ENCODE results near the gene RASIP1.
"Not testable (repeated sequence)": the region's sequence is repeated elsewhere in the genome, so short reads cannot be mapped to it uniquely, and the experiment has no call there.

The RASIP1 gene

DNA sequence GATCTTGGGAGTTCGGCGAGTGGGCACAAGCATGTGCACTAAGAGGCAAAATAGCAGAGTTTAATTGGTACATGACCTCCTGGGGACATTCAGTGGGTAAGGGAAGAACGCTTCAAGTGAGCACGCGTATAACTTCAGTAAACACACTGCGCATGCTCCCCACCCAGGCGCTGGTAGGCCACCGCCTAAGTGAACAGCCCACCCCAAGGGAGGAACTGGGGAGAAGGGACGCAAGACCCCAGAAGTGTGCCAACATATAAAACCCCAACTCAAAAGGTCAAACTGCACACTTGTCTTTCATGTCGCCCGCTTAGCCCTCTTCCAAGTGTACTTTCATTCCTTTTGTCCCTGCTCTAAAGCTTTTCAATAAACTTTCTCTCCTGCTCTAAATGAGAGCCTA lies 57.1 kb downstream of the RASIP1 start:
- TF ChIP-seq SUZ12 (IDR thresholded peaks at IDR 0.05) (no peak), ARNT (IDR thresholded peaks at IDR 0.05) (no peak), BHLHE40 (IDR thresholded peaks at IDR 0.05; ENCODE audit: borderline replicate concordance) (no peak), HDGF (IDR thresholded peaks at IDR 0.05; ENCODE audit: borderline replicate concordance) (no peak), L3MBTL2 (conservative IDR thresholded peaks at IDR 0.05) (no peak), FOXK2 (IDR thresholded peaks at IDR 0.05) (no peak), CTBP1 (IDR thresholded peaks at IDR 0.05; ENCODE audit: borderline replicate concordance) (no peak), LEF1 (IDR thresholded peaks at IDR 0.05; ENCODE audit: borderline replicate concordance) (no peak), SP1 (IDR thresholded peaks at IDR 0.05) (no peak), NFRKB (IDR thresholded peaks at IDR 0.05) (no peak), TARDBP (IDR thresholded peaks at IDR 0.05) (no peak), ZNF384 (IDR thresholded peaks at IDR 0.05) (no peak)
- TF ChIP-seq, protein P1, sequence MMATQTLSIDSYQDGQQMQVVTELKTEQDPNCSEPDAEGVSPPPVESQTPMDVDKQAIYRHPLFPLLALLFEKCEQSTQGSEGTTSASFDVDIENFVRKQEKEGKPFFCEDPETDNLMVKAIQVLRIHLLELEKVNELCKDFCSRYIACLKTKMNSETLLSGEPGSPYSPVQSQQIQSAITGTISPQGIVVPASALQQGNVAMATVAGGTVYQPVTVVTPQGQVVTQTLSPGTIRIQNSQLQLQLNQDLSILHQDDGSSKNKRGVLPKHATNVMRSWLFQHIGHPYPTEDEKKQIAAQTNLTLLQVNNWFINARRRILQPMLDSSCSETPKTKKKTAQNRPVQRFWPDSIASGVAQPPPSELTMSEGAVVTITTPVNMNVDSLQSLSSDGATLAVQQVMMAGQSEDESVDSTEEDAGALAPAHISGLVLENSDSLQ (IDR thresholded peaks at IDR 0.05): no peak
- DNase-seq (ENCODE audit: extremely low spot score): no peak
- CTCF ChIA-PET: no interaction called here
- POLR2A ChIA-PET: interaction anchor here (0.6 kb wide), 1 partner anchor 266 kb away, joined by 3 read pairs; no protein-coding TSS in a partner anchor

DNA sequence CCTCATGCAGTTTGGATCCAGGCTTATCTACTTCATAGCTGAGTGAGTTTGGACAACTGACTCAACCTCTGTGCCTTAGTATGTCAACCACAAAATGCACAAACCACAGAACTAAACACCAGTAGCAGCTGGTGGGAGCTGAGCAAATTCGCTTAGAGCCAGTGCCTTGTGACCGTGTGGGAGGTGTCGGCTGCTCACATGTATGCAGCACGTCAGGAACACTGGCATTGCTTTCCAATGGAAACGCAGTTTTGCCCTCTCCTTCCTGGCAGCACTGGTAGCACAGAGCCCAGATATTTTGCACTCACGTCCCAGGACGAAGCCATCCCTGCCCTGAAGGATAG lies 59.3 kb downstream of the RASIP1 start:
- POLR2A ChIA-PET: no interaction called here

DNA sequence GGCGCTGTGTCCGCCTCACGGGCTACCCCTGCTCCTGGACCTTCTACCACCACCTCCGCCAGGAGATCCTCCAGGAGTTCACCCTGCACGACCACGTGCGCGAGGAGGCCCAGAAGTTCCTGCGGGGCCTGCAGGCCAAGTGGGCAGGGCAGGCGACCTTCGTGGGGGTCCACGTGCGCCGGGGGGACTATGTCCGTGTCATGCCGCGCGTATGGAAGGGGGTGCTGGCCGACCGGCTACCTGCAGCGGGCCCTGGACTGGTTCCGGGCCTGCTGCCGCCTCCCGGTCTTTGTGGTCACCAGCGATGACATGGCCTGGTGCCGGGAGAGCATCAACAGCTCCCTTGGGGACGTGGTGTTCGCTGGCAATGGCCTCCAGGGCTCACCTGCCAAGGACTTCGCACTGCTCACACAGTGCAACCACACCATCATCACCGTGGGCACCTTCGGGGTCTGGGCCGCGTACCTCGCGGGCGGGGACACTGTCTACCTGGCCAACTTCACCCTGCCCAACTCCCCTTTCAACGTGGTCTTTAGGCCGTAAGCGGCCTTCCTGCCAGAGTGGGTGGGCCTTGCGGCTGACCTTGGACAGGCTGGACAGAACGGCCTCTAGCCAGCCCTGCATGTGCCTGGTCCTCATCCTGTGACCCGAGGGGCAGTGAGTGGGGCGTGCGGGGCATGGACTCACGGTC lies 59.8 kb downstream of the RASIP1 start:
- POLR2A ChIA-PET: no interaction called here
- DNase-seq (ENCODE audit: extremely low spot score): no peak
- TF ChIP-seq NFRKB (IDR thresholded peaks at IDR 0.05) (no peak), L3MBTL2 (conservative IDR thresholded peaks at IDR 0.05) (no peak), TARDBP (IDR thresholded peaks at IDR 0.05) (no peak), FOXM1 (IDR thresholded peaks at IDR 0.05; ENCODE audit: borderline replicate concordance) (no peak), SP1 (IDR thresholded peaks at IDR 0.05) (no peak), ARNT (IDR thresholded peaks at IDR 0.05) (no peak), LEF1 (IDR thresholded peaks at IDR 0.05; ENCODE audit: borderline replicate concordance) (no peak)
- TF ChIP-seq, protein P1 (IDR thresholded peaks at IDR 0.05): no peak
- CTCF ChIA-PET: no interaction called here

More for the DNA sequence above, 59.3 kb downstream of the RASIP1 start:
- TF ChIP-seq FOXK2 (IDR thresholded peaks at IDR 0.05): no peak
- no peak for TF ChIP-seq ARNT (IDR thresholded peaks at IDR 0.05)
- no peak for TF ChIP-seq NFRKB (IDR thresholded peaks at IDR 0.05)
- TF ChIP-seq L3MBTL2 (conservative IDR thresholded peaks at IDR 0.05): no peak
- TF ChIP-seq SUZ12 (IDR thresholded peaks at IDR 0.05): no peak
- TF ChIP-seq LEF1 (IDR thresholded peaks at IDR 0.05; ENCODE audit: borderline replicate concordance): no peak
- no peak for DNase-seq (ENCODE audit: extremely low spot score)
- CTCF ChIA-PET: no interaction called here

DNA sequence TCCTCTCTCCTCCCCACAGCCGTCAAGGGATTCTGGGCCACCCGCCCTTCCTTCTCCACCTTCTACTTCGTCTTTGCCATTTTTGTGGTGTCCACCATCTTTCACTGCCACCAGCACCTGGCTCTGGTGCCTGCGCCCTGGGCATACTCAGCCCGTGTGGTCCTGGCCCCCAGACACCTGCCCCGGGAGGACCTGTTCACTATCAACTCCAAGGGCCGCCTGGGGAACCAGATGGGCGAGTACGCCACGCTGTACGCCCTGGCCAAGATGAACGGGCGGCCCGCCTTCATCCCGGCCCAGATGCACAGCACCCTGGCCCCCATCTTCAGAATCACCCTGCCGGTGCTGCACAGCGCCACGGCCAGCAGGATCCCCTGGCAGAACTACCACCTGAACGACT lies 60.4 kb downstream of the RASIP1 start:
- DNase-seq (ENCODE audit: extremely low spot score); POLR2A ChIA-PET; CTCF ChIA-PET: not testable (repeated sequence)

DNA sequence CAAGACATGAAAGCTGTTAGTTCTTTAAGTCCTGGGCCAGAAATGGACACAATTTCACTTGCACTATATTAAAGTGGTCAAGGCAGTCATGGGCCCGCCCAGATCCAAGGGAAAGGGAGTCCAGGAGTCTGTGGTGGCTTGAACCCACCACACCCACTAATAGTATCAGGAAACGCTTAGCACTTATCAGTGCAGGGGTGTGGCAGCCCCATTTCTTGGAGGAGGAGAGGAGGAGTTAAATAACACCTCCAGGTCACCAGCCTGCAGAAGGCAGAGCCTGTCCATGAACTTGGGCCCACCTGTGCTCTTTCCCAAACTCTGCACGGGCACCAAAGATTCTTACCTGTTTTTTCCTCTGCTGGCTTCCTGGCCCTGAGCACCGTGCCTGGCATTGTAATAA lies 62.2 kb downstream of the RASIP1 start:
- no peak for DNase-seq (ENCODE audit: extremely low spot score)
- CTCF ChIA-PET: interaction anchor here (0.8 kb wide), 1 partner anchor 33 kb away, joined by 3 read pairs; no protein-coding TSS in a partner anchor
- POLR2A ChIA-PET: interaction anchor here (1.4 kb wide), 1 partner anchor 33 kb away, joined by 3 read pairs; the partner anchor contains the start of gene CA11
- TF ChIP-seq BHLHE40 (IDR thresholded peaks at IDR 0.05; ENCODE audit: borderline replicate concordance): no peak
- TF ChIP-seq FOXA1 (IDR thresholded peaks at IDR 0.05): no peak
- no peak for TF ChIP-seq SP1 (IDR thresholded peaks at IDR 0.05)
- TF ChIP-seq, protein P1 (IDR thresholded peaks at IDR 0.05): no peak
- no peak for TF ChIP-seq L3MBTL2 (conservative IDR thresholded peaks at IDR 0.05)
- TF ChIP-seq NFRKB (IDR thresholded peaks at IDR 0.05): no peak
- TF ChIP-seq FOXK2 (IDR thresholded peaks at IDR 0.05): no peak
- TF ChIP-seq FOXM1 (IDR thresholded peaks at IDR 0.05; ENCODE audit: borderline replicate concordance): no peak
- TF ChIP-seq TARDBP (IDR thresholded peaks at IDR 0.05): no peak
- no peak for TF ChIP-seq ELF4 (IDR thresholded peaks at IDR 0.05)
- TF ChIP-seq HDGF (IDR thresholded peaks at IDR 0.05; ENCODE audit: borderline replicate concordance): no peak
- TF ChIP-seq CTBP1 (IDR thresholded peaks at IDR 0.05; ENCODE audit: borderline replicate concordance): no peak
- no peak for TF ChIP-seq SUZ12 (IDR thresholded peaks at IDR 0.05)
- TF ChIP-seq LEF1 (IDR thresholded peaks at IDR 0.05; ENCODE audit: borderline replicate concordance): no peak
- no peak for TF ChIP-seq ZNF384 (IDR thresholded peaks at IDR 0.05)
- TF ChIP-seq ARNT (IDR thresholded peaks at IDR 0.05): no peak

DNA sequence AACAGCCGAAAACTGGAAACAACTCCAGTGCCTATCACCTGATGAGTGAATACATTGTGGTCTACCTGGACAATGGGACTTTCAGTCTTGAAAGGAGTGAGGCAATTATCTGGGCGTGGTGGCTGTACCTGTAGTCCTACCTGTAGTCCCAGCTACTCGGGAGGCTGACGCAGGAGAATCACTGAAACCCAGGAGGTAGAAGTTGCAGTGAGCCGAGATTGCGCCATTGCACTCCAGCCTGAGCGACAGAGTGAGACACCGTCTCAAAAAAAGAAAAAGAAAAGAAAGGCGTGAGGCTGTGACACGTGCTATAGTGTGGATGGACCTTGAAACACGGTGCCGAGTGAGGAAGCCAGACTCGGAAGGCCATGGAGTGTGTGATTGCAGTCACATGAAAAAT lies 63.5 kb downstream of the RASIP1 start:
- TF ChIP-seq SP1 (IDR thresholded peaks at IDR 0.05) (no peak), CTBP1 (IDR thresholded peaks at IDR 0.05; ENCODE audit: borderline replicate concordance) (no peak), ARNT (IDR thresholded peaks at IDR 0.05) (no peak), L3MBTL2 (conservative IDR thresholded peaks at IDR 0.05) (no peak), HDGF (IDR thresholded peaks at IDR 0.05; ENCODE audit: borderline replicate concordance) (no peak), NFRKB (IDR thresholded peaks at IDR 0.05) (no peak), ZNF384 (IDR thresholded peaks at IDR 0.05) (no peak), ELF4 (IDR thresholded peaks at IDR 0.05) (no peak), TARDBP (IDR thresholded peaks at IDR 0.05) (no peak), FOXM1 (IDR thresholded peaks at IDR 0.05; ENCODE audit: borderline replicate concordance) (no peak), FOXA1 (IDR thresholded peaks at IDR 0.05) (no peak)
- CTCF ChIA-PET: no interaction called here
- POLR2A ChIA-PET: interaction anchor here (1.2 to 1.4 kb wide), 2 partner anchors 31 to 44 kb away, joined by 3 read pairs; partner anchors contain the start of gene CA11
- no peak for DNase-seq (ENCODE audit: extremely low spot score)

Data from HEK293T (cell line).